GM19238 (cell line): Measurements from ENCODE around the gene DRGX.

Experiments
- DNase-seq: peaks from one replicate; pipeline ENCODE4 v3.0.0; 2011; ENCODE audit warnings: low spot score; ENCODE audit not compliant: insufficient read length

DRGX gene

GRCh38 chr10:49383853-49384252, 12.0 kb downstream of the DRGX start:
- DNase-seq: no peak

GRCh38 chr10:49382826-49383225, 13.1 kb downstream of the DRGX start:
- no peak for DNase-seq

GRCh38 chr10:49382226-49382625, 13.7 kb downstream of the DRGX start:
- DNase-seq: no peak

- DNase-seq: no peak
Observed at GRCh38 chr10:49381111-49381900, 14.6 kb downstream of the DRGX start.

- no peak for DNase-seq
Observed at GRCh38 chr10:49379596-49380410, 16.1 kb downstream of the DRGX start.

GRCh38 chr10:49377256-49377655, 18.6 kb downstream of the DRGX start:
- no peak for DNase-seq

GRCh38 chr10:49375611-49376010, 20.3 kb downstream of the DRGX start:
- DNase-seq: no peak

- DNase-seq: no peak
Observed at GRCh38 chr10:49374740-49375139, 21.1 kb downstream of the DRGX start.

- DNase-seq: no peak
Observed at GRCh38 chr10:49373361-49373760, 22.5 kb downstream of the DRGX start.

- DNase-seq: no peak
Observed at GRCh38 chr10:49371967-49372366, 23.9 kb downstream of the DRGX start.

GRCh38 chr10:49370326-49371100, 25.4 kb downstream of the DRGX start:
- no peak for DNase-seq

GRCh38 chr10:49369216-49370162, 26.4 kb downstream of the DRGX start:
- DNase-seq: no peak

- DNase-seq: no peak
Observed at GRCh38 chr10:49368256-49368655, 27.6 kb downstream of the DRGX start.

GRCh38 chr10:49367600-49367999, 28.3 kb downstream of the DRGX start:
- no peak for DNase-seq

GRCh38 chr10:49366460-49366859, 29.4 kb downstream of the DRGX start:
- DNase-seq: no peak

- no peak for DNase-seq
Observed at GRCh38 chr10:49365675-49366415, 30.0 kb downstream of the DRGX start.

- no peak for DNase-seq
Observed at GRCh38 chr10:49365275-49365674, 30.6 kb downstream of the DRGX start.

GRCh38 chr10:49364747-49365146, 31.1 kb downstream of the DRGX start:
- DNase-seq: no peak

- no peak for DNase-seq
Observed at GRCh38 chr10:49364051-49364450, 31.8 kb downstream of the DRGX start.
